ENCODE measurements around the gene STAG2. TPM values are rescaled to one million over a fixed set of nuclear protein-coding genes. Genes with fewer than 3 reads are reported as not detected.

The STAG2 gene
- total RNA-seq, 1 donor from 2014 or later: 75.4 TPM

DNA sequence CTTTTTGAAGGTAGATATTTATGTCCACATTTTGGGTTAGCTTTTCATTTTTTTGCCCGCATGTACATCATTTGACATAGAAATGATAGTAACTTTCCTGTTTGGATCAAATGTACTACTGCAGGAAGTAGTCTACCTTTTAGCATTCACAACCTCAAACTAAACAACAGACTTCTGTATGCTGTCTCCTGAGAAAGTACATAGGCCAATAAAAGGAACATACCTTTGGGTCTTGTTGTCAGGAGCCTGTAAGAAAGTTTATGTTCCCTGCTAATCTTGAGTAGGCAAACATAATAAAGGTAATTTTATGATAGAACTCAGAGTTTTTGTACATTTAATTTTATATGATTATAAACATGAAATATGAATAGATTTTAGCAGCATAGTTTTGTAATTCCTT is 54.2 kb downstream of the STAG2 start:
- H3K27ac Mint-ChIP-seq: no peak overlapping the region
- DNase-seq (ENCODE audit: low spot score, unreplicated experiment): no peak
- no peaks in the 10 kb centered on the region for H3K36me3 Mint-ChIP-seq (ENCODE audit: insufficient read depth)
- peaks cover 9% of the 10 kb centered on the region for H3K9me3 Mint-ChIP-seq (ENCODE audit: low read depth)
- TF ChIP-seq, protein P1, sequence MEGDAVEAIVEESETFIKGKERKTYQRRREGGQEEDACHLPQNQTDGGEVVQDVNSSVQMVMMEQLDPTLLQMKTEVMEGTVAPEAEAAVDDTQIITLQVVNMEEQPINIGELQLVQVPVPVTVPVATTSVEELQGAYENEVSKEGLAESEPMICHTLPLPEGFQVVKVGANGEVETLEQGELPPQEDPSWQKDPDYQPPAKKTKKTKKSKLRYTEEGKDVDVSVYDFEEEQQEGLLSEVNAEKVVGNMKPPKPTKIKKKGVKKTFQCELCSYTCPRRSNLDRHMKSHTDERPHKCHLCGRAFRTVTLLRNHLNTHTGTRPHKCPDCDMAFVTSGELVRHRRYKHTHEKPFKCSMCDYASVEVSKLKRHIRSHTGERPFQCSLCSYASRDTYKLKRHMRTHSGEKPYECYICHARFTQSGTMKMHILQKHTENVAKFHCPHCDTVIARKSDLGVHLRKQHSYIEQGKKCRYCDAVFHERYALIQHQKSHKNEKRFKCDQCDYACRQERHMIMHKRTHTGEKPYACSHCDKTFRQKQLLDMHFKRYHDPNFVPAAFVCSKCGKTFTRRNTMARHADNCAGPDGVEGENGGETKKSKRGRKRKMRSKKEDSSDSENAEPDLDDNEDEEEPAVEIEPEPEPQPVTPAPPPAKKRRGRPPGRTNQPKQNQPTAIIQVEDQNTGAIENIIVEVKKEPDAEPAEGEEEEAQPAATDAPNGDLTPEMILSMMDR (IDR thresholded peaks at IDR 0.05; ENCODE audit: unreplicated experiment): no peak
- H3K27me3 Mint-ChIP-seq: no peaks in the 10 kb centered on the region
- H3K4me1 Mint-ChIP-seq (ENCODE audit: low read depth): no peaks in the 10 kb centered on the region
- H3K4me3 Mint-ChIP-seq (ENCODE audit: low read depth): no peak overlapping the region

DNA sequence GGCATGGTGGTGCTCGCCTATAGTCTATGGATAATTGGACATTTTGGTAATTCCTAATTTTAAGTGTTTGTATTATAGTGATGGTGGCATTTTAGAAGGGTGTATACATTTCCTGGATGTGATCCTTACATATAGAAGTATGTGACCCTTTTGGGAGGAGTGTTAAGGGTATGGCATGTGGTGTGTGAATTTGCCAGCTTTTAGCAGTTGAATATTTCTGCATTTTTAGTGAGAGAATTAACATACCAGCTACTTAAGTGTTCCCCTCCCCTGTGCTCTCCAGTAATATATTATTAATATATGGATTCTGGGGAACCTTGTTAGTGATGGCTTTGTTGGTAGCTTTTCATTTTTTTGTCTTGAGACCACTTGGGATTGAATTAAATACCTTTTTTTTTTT is 55.3 kb downstream of the STAG2 start:
- TF ChIP-seq, protein P1 (IDR thresholded peaks at IDR 0.05; ENCODE audit: unreplicated experiment): no peak
- Mint-ChIP-seq H3K4me1 (ENCODE audit: low read depth) (no peaks in the 10 kb centered on the region), H3K27me3 (no peaks in the 10 kb centered on the region), H3K27ac (no peak overlapping the region), H3K36me3 (ENCODE audit: insufficient read depth) (no peaks in the 10 kb centered on the region), H3K4me3 (ENCODE audit: low read depth) (no peak overlapping the region), H3K9me3 (ENCODE audit: low read depth) (peaks cover 3% of the 10 kb centered on the region)
- no peak for DNase-seq (ENCODE audit: low spot score, unreplicated experiment)

DNA sequence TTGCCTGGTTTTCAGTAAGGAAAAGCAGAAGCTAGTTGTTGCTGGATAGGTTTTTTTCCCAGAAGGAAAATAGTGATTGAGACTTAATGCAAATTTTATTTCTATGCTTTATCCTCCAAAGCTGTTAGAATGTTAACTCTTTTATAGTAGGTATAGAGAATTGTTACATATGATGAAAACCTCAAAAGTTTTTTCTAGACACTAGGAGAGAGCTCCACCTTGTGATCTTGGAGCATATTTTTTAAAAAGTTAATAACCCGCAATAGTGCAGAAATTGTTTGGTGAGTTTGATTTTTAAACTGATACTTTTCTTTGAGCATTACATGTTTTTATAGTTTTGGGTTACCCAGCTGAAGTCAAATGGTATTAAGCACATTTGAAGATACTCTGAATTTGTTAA is 56.5 kb downstream of the STAG2 start:
- DNase-seq (ENCODE audit: low spot score, unreplicated experiment): no peak
- TF ChIP-seq, protein P1 (IDR thresholded peaks at IDR 0.05; ENCODE audit: unreplicated experiment): no peak
- H3K4me3 Mint-ChIP-seq (ENCODE audit: low read depth): no peak overlapping the region
- H3K27ac Mint-ChIP-seq: no peak overlapping the region
- H3K9me3 Mint-ChIP-seq (ENCODE audit: low read depth): peaks cover 3% of the 10 kb centered on the region
- H3K36me3 Mint-ChIP-seq (ENCODE audit: insufficient read depth): no peaks in the 10 kb centered on the region
- H3K27me3 Mint-ChIP-seq: no peaks in the 10 kb centered on the region
- H3K4me1 Mint-ChIP-seq (ENCODE audit: low read depth): no peaks in the 10 kb centered on the region

DNA sequence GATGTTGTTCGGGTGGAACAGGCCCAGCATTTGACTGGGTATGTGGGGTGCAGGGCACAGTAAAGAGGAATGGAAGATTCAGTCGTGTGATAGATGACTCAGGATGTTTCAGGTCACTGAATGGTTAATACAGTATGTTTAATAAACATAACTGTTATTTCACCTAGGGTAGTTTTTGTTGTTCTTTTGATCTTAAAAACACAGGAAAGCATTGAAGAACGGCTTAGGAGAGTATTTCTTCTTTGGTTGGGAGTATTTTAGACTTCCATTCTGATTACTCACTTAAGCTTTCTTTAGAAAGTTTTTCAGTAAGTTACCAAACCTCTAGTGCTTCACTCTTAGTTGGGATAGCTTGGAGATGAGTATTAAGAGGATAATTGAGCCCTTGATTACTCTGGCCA is 62.3 kb downstream of the STAG2 start:
- H3K9me3 Mint-ChIP-seq (ENCODE audit: low read depth): no peaks in the 10 kb centered on the region
- H3K4me1 Mint-ChIP-seq (ENCODE audit: low read depth): peaks cover 4% of the 10 kb centered on the region
- no peak for DNase-seq (ENCODE audit: low spot score, unreplicated experiment)
- peaks cover 4% of the 10 kb centered on the region for H3K36me3 Mint-ChIP-seq (ENCODE audit: insufficient read depth)
- H3K4me3 Mint-ChIP-seq (ENCODE audit: low read depth): no peak overlapping the region
- TF ChIP-seq, protein P1 (IDR thresholded peaks at IDR 0.05; ENCODE audit: unreplicated experiment): no peak
- no peaks in the 10 kb centered on the region for H3K27me3 Mint-ChIP-seq
- no peak overlapping the region for H3K27ac Mint-ChIP-seq

DNA sequence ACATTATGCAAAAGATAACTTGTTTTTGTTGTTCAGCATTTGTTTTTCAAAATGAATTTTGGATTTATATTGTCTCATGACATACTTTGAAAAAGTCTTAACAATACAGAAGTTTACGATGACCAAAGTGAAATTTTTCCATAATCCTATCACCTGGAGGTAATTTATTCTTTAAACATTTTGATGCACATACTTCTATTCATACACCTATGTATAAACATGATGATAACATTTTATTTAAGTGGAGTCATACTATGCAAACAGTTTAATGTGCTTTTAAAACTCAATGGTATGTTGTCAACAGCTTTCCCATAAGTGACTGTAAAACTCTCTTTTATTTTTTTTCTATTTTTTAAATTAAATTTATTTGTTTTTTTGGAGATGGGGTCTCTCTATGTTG is 65.0 kb downstream of the STAG2 start:
- H3K4me1 Mint-ChIP-seq (ENCODE audit: low read depth): peaks cover 4% of the 10 kb centered on the region
- no peak for DNase-seq (ENCODE audit: low spot score, unreplicated experiment)
- TF ChIP-seq, protein P1 (IDR thresholded peaks at IDR 0.05; ENCODE audit: unreplicated experiment): no peak
- H3K36me3 Mint-ChIP-seq (ENCODE audit: insufficient read depth): peaks cover 4% of the 10 kb centered on the region
- no peaks in the 10 kb centered on the region for H3K27me3 Mint-ChIP-seq
- H3K27ac Mint-ChIP-seq: no peak overlapping the region
- no peaks in the 10 kb centered on the region for H3K9me3 Mint-ChIP-seq (ENCODE audit: low read depth)
- no peak overlapping the region for H3K4me3 Mint-ChIP-seq (ENCODE audit: low read depth)

Data from progenitor cell of endocrine pancreas (in vitro differentiated cells).